GM21367 (cell line): ENCODE measurements around the gene OTOF.

Experiments
- ATAC-seq: cut with Tn5 transposase; IDR thresholded peaks from one replicate; pipeline ENCODE4 v1.9.1; 2021; ENCODE audit not compliant: unreplicated experiment

OTOF gene

GRCh38 chr2:26503231-26503880 lies 25.4 kb upstream of the OTOF start:
- peak; percentile 89 for ATAC-seq

- ATAC-seq = no peak
Measured at GRCh38 chr2:26500406-26500805, 22.5 kb upstream of the OTOF start.

- no peak for ATAC-seq
Measured at GRCh38 chr2:26495705-26496297, 17.9 kb upstream of the OTOF start.

GRCh38 chr2:26494891-26495290 lies 17.0 kb upstream of the OTOF start:
- no peak for ATAC-seq

GRCh38 chr2:26494199-26494598 lies 16.3 kb upstream of the OTOF start:
- ATAC-seq = no peak

GRCh38 chr2:26493566-26493965 lies 15.6 kb upstream of the OTOF start:
- no peak for ATAC-seq

GRCh38 chr2:26492749-26493515 lies 15.0 kb upstream of the OTOF start:
- ATAC-seq = no peak

GRCh38 chr2:26491563-26492167 lies 13.7 kb upstream of the OTOF start:
- no peak for ATAC-seq

- no peak for ATAC-seq
Measured at GRCh38 chr2:26489213-26489850, 11.4 kb upstream of the OTOF start.

- no peak for ATAC-seq
Measured at GRCh38 chr2:26488463-26489212, 10.7 kb upstream of the OTOF start.

- no peak for ATAC-seq
Measured at GRCh38 chr2:26487192-26487591, 9.3 kb upstream of the OTOF start.

GRCh38 chr2:26486789-26487188 lies 8.9 kb upstream of the OTOF start:
- ATAC-seq = no peak

GRCh38 chr2:26485725-26486418 lies 7.9 kb upstream of the OTOF start:
- ATAC-seq = no peak

- ATAC-seq = no peak
Measured at GRCh38 chr2:26485099-26485498, 7.2 kb upstream of the OTOF start.

- ATAC-seq = no peak
Measured at GRCh38 chr2:26484579-26484978, 6.7 kb upstream of the OTOF start.

GRCh38 chr2:26483957-26484565 lies 6.1 kb upstream of the OTOF start:
- no peak for ATAC-seq

GRCh38 chr2:26483516-26483915 lies 5.6 kb upstream of the OTOF start:
- ATAC-seq = no peak

GRCh38 chr2:26483027-26483326 lies 5.1 kb upstream of the OTOF start:
- no peak for ATAC-seq

GRCh38 chr2:26482211-26483026 lies 4.5 kb upstream of the OTOF start:
- ATAC-seq = no peak
